GM12878 (cell line): ENCODE results near the gene POLR1A. TPM values are rescaled to one million over a fixed set of nuclear protein-coding genes. Genes with fewer than 3 reads are reported as not detected.

Experiments used
- ATAC-seq: fragments of 200-7000 bp; cut with Tn5 transposase; 3 replicates; pipeline ENCODE4 v1.9.1; 2020; ENCODE audit warnings: mild to moderate bottlenecking, moderate library complexity
- BruUV-seq: library from RNA; stranded (reverse); fragments of 400-500 nt; replicated peaks from 2 replicates; lab custom pipeline; 2021; lab: Mats Ljungman, UMichigan
- CTCF ChIA-PET: fragments of 300-600 bp; sonication (Branson Sonifier 250); formaldehyde crosslinking; extraction: SDS; loops from one replicate; lab custom pipeline; 2021; ENCODE audit warnings: inconsistent platforms; lab: Yijun Ruan, JAX
- POLR2A ChIA-PET: fragments of 350-600 bp; formaldehyde crosslinking; extraction: SDS; loops from one replicate; lab custom pipeline; 2021; ENCODE audit warnings: inconsistent platforms; lab: Charles Lee
- RAD21 ChIA-PET: fragments of 300-600 bp; sonication (Branson Sonifier 250); formaldehyde crosslinking; loops from one replicate; lab custom pipeline; 2023; ENCODE audit warnings: antibody characterized with exemption; ENCODE audit not compliant: unreplicated experiment; lab: Charles Lee
- SMC1A ChIA-PET: fragments of 300-600 bp; sonication (Branson Sonifier 250); formaldehyde crosslinking; loops from one replicate; lab custom pipeline; 2023; ENCODE audit not compliant: unreplicated experiment, uncharacterized antibody; lab: Charles Lee
- DNase-seq: peaks from one replicate; pipeline ENCODE4 v3.0.0-alpha.2; 2011; ENCODE audit warnings: low read depth, low spot score
- FAIRE-seq: peaks from 3 replicates; lab custom pipeline; 2011; peaks lifted over from hg19 to GRCh38; lab: Jason Lieb, UNC
- H2AFZ ChIP-seq: 2 replicates; pipeline ENCODE4 v1.6.0; 2011; ENCODE audit warnings: low read depth, low read length, control low read depth; ENCODE audit not compliant: control insufficient read depth
- H3K27ac ChIP-seq: 2 replicates; pipeline ENCODE4 v1.5.1; 2011; ENCODE audit warnings: control low read depth; ENCODE audit not compliant: control insufficient read depth, insufficient read depth
- H3K27me3 ChIP-seq, 2 experiments: replicated peaks in 1 of 2; 2 replicates each; pipeline versions ENCODE4 v1.6.0 to v1.6.1; 2011; ENCODE audit warnings: low read length in 1 of 2; ENCODE audit not compliant: control insufficient read depth in 2 of 2, insufficient read depth in 2 of 2
- H3K36me3 ChIP-seq, 2 experiments: 2 replicates each; pipeline ENCODE4 v1.5.1; 2011; ENCODE audit warnings: low read length in 1 of 2; ENCODE audit not compliant: control insufficient read depth in 2 of 2, insufficient read depth in 2 of 2
- H3K4me1 ChIP-seq: 2 replicates; pipeline ENCODE4 v1.6.1; 2011; ENCODE audit warnings: mild to moderate bottlenecking, low read length, moderate library complexity, mixed read lengths; ENCODE audit not compliant: control insufficient read depth, insufficient read depth
- H3K4me2 ChIP-seq: 2 replicates; pipeline ENCODE4 v1.6.0; 2011; ENCODE audit warnings: control low read depth; ENCODE audit not compliant: control insufficient read depth, insufficient read depth
- H3K4me3 ChIP-seq: fragments of 200-600 bp; sonication (generic); 2 replicates; pipeline ENCODE4 v1.5.1; 2016
- H3K79me2 ChIP-seq: 2 replicates; pipeline ENCODE4 v1.6.0; 2011; ENCODE audit warnings: low read length; ENCODE audit not compliant: control insufficient read depth, insufficient read depth
- H3K9ac ChIP-seq: 2 replicates; pipeline ENCODE4 v1.8.0; 2011; ENCODE audit warnings: low read length, control low read depth, mixed read lengths; ENCODE audit not compliant: control insufficient read depth, insufficient read depth
- H3K9me3 ChIP-seq: replicated peaks from 3 replicates; pipeline ENCODE4 v1.5.1; 2011; ENCODE audit warnings: mild to moderate bottlenecking, low read length; ENCODE audit not compliant: control insufficient read depth, insufficient read depth
- H4K20me1 ChIP-seq: 2 replicates; pipeline ENCODE4 v1.6.0; 2011; ENCODE audit not compliant: control insufficient read depth, insufficient read depth
- BACH1 ChIP-seq: fragments of 450-650 bp; IDR thresholded peaks from 2 replicates; pipeline ENCODE4 v1.6.1; 2017; ENCODE audit warnings: mild to moderate bottlenecking, borderline replicate concordance
- CREM ChIP-seq: IDR thresholded peaks from 2 replicates; pipeline ENCODE4 v1.6.1; 2014; ENCODE audit warnings: antibody characterized with exemption, low read depth
- EZH2 ChIP-seq: IDR thresholded peaks from 2 replicates; pipeline ENCODE4 v1.6.1; 2012; ENCODE audit warnings: low read depth, mild to moderate bottlenecking, control low read depth, inconsistent platforms, low read length, borderline replicate concordance; ENCODE audit not compliant: control insufficient read depth
- FOXM1 ChIP-seq: IDR thresholded peaks from 2 replicates; pipeline ENCODE4 v1.6.1; 2012; ENCODE audit warnings: low read depth, mild to moderate bottlenecking, inconsistent platforms, low read length, moderate library complexity
- MTA2 ChIP-seq: fragments of 450-650 bp; IDR thresholded peaks from 2 replicates; pipeline ENCODE4 v1.6.1; 2016; ENCODE audit warnings: low read depth, mild to moderate bottlenecking, moderate library complexity
- MXI1 ChIP-seq: fragments of 150-350 bp; IDR thresholded peaks from 2 replicates; pipeline ENCODE4 v1.6.1; 2011; ENCODE audit warnings: low read depth, mild to moderate bottlenecking, inconsistent platforms, low read length, improper control_type of control experiment
- PAX8 ChIP-seq: fragments of 450-650 bp; IDR thresholded peaks from 2 replicates; pipeline ENCODE4 v1.6.1; 2017; ENCODE audit warnings: mild to moderate bottlenecking, moderate library complexity
- POU2F2 ChIP-seq: IDR thresholded peaks from 3 replicates; pipeline ENCODE4 v1.6.1; 2011; ENCODE audit warnings: low read depth, mild to moderate bottlenecking, low read length, borderline replicate concordance
- SREBF2 ChIP-seq: IDR thresholded peaks from 2 replicates; pipeline ENCODE4 v1.6.1; 2012; ENCODE audit warnings: mild to moderate bottlenecking, low read length
- ZNF217 ChIP-seq: fragments of 450-650 bp; IDR thresholded peaks from 2 replicates; pipeline ENCODE4 v1.6.1; 2017; ENCODE audit warnings: antibody characterized with exemption, mild to moderate bottlenecking
- ZZZ3 ChIP-seq: IDR thresholded peaks from 2 replicates; pipeline ENCODE4 v1.6.1; 2011; ENCODE audit warnings: low read depth; ENCODE audit not compliant: control insufficient read depth, insufficient read length
- WGBS: methylation state at CpG from one replicate; pipeline ENCODE4 v1.1.6; 2016; ENCODE audit warnings: low lambda C conversion rate; ENCODE audit not compliant: insufficient replicate concordance, insufficient coverage; ENCODE audit errors: missing lambda C conversion rate; 5-methylcytosine and 5-hydroxymethylcytosine counted together
- in situ Hi-C: fragments of 300-500 bp; cut with MboI; formaldehyde crosslinking; loops from 9 replicates; pipeline ENCODE4 v1.14.3; 2018; ENCODE audit warnings: mixed read lengths
- intact Hi-C: fragments of 100-400 bp; cut with micrococcal nuclease; formaldehyde crosslinking; loops from one replicate; pipeline ENCODE4 v1.14.2; 2022; ENCODE audit not compliant: unreplicated experiment
- polyA plus RNA-seq, 11 experiments: library from polyadenylated mRNA; depleted of rRNA in 4 of 11; unstranded in 6 of 11; stranded (reverse) in 5 of 11; fragments of >200 nt; fragmentation: Nextera tagmentation in 4 of 11; fragmentation: Illumina TruSeq in 1 of 11; extraction: Ambion mirVana in 4 of 11; extraction: Trizol in 1 of 11; gene quantifications; 1 replicate in 1 of 11; 2 replicates in 10 of 11; pipeline versions ENCODE4 v1.2.1 to v1.2.3, GENCODE V29; 2011 to 2016; ENCODE audit warnings: inconsistent platforms in 2 of 11, missing spikeins in 2 of 11, low read depth in 1 of 11
- total RNA-seq, 4 experiments: library from RNA; depleted of rRNA in 3 of 4; stranded (reverse); fragments of >200 nt in 3 of 4; fragmentation: Illumina TruSeq in 1 of 4; extraction: Trizol in 1 of 4; gene quantifications; 2 replicates each; pipeline versions ENCODE4 v1.2.1 to v1.2.3, GENCODE V29; 2013 to 2021
- TF ChIP-seq, protein P1 (sequence below): IDR thresholded peaks from 2 replicates; pipeline ENCODE4 v1.6.1; 2012; ENCODE audit warnings: low read depth, low read length, improper control_type of control experiment
- TF ChIP-seq, protein P2 (sequence below): IDR thresholded peaks from 2 replicates; pipeline ENCODE4 v1.6.1; 2011; ENCODE audit warnings: mild to moderate bottlenecking, low read depth, low read length, moderate library complexity; ENCODE audit not compliant: insufficient replicate concordance
- TF ChIP-seq, protein P3 (sequence below): fragments of 450-650 bp; IDR thresholded peaks from 2 replicates; pipeline ENCODE4 v1.6.1; 2018; ENCODE audit warnings: borderline replicate concordance, mild to moderate bottlenecking; ENCODE audit not compliant: partially characterized antibody

The POLR1A gene
- total and polyA plus RNA-seq, 10 of the 15 experiments (the other 5 are each of a cell fraction or from before 2014, with no cell fraction given) = 2.1 to 53.9 (median 17.8) TPM

DNA sequence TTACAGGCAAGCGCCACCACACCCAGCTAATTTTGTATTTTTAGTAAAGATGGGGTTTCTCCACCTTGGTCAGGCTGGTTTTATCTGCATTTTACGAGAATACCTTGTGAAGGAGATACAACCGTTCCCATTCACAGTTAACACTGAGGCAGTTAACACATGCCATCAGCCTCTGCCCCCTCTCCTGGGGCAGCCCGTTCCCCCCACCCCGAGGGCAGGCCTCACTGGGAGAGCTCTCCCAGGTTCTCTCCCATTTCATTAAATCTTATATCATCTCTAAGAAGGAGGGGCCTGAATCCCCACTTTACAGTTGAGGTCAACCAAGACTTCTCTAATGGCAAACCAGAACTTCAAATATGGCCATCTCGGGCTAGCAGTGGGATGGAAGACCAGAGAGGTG lies 121.9 kb downstream of the POLR1A start (continued):
- TF ChIP-seq, protein P1, sequence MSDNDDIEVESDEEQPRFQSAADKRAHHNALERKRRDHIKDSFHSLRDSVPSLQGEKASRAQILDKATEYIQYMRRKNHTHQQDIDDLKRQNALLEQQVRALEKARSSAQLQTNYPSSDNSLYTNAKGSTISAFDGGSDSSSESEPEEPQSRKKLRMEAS = no peak
- TF ChIP-seq BACH1 (no peak), ZZZ3 (no peak), MTA2 (no peak), POU2F2 (no peak), CREM (no peak)

DNA sequence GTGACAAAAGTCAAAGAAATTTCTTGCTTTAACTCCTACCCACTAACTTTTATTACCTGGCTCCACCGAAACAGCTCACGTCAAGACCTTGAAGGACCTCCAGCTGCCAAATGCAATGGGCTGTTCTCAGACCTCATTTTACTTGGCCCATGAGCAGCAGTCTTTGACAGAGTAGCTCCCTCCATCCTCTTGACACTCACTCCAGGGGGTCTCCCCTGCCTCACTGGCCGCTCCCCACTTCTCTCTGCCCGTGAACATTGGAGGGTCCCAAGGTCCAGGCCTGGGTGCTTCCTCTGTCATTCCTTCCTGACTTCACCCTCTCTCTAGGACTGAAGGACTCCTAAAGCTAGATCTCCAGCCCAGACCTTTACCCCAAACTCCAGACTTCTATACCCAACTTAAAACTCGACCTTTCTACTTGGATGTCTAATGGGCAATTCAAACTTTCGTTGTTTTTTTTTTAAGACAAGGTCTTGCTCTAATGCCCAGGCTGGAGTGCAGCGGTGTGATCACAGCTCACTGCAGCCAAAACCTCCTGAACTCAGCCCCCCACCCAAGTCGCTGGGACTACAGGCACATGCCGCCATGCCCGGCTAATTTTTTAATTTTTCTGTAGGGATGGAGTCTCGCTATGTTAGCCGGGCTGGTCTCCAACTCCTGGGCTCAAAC lies 124.0 kb downstream of the POLR1A start:
- ChIA-PET POLR2A (interaction anchor here (0.9 kb wide), 1 partner anchor 30 kb away, joined by 3 read pairs; no protein-coding TSS in a partner anchor), SMC1A (interaction anchor here (1.2 to 2.1 kb wide), 2 partner anchors 15 to 55 kb away, joined by 4 to 6 read pairs; no protein-coding TSS in a partner anchor), RAD21 (interaction anchor here (1.2 kb wide), 1 partner anchor 54 kb away, joined by 3 read pairs; no protein-coding TSS in a partner anchor), CTCF (interaction anchor here (0.9 kb wide), 1 partner anchor 98 kb away, joined by 3 read pairs; no protein-coding TSS in a partner anchor)
- intact Hi-C loops (no loop called here), in situ Hi-C loops (no loop called here)
- BruUV-seq = no TSS peak
- H3K79me2 ChIP-seq = no peaks in the 10 kb centered on the region
- H3K4me2 ChIP-seq = no peak overlapping the region
- peaks cover 7% of the 10 kb centered on the region for H3K4me1 ChIP-seq
- FAIRE-seq (no peak), ATAC-seq (no peak), DNase-seq (no peak)
- no peaks in the 10 kb centered on the region for H4K20me1 ChIP-seq
- H3K4me3 ChIP-seq = no peak overlapping the region
- no peak overlapping the region for H3K27ac ChIP-seq
- H3K27me3 ChIP-seq = no peaks in the 10 kb centered on the region
- H3K9me3 ChIP-seq = no peaks in the 10 kb centered on the region
- H2AFZ ChIP-seq = no peak overlapping the region
- H3K36me3 ChIP-seq = no peaks in the 10 kb centered on the region
- 52% methylated on average over 12 of the region's 12 CpGs for WGBS
- H3K9ac ChIP-seq = no peak overlapping the region
- no peak for TF ChIP-seq MXI1
- TF ChIP-seq CREM = no peak
- TF ChIP-seq ZNF217 = no peak
- TF ChIP-seq, protein P2, sequence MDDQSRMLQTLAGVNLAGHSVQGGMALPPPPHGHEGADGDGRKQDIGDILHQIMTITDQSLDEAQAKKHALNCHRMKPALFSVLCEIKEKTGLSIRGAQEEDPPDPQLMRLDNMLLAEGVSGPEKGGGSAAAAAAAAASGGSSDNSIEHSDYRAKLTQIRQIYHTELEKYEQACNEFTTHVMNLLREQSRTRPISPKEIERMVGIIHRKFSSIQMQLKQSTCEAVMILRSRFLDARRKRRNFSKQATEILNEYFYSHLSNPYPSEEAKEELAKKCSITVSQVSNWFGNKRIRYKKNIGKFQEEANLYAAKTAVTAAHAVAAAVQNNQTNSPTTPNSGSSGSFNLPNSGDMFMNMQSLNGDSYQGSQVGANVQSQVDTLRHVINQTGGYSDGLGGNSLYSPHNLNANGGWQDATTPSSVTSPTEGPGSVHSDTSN = no peak
- TF ChIP-seq SREBF2 = no peak
- TF ChIP-seq PAX8 = no peak
- TF ChIP-seq FOXM1 = no peak
- no peak for TF ChIP-seq EZH2
- TF ChIP-seq, protein P3, sequence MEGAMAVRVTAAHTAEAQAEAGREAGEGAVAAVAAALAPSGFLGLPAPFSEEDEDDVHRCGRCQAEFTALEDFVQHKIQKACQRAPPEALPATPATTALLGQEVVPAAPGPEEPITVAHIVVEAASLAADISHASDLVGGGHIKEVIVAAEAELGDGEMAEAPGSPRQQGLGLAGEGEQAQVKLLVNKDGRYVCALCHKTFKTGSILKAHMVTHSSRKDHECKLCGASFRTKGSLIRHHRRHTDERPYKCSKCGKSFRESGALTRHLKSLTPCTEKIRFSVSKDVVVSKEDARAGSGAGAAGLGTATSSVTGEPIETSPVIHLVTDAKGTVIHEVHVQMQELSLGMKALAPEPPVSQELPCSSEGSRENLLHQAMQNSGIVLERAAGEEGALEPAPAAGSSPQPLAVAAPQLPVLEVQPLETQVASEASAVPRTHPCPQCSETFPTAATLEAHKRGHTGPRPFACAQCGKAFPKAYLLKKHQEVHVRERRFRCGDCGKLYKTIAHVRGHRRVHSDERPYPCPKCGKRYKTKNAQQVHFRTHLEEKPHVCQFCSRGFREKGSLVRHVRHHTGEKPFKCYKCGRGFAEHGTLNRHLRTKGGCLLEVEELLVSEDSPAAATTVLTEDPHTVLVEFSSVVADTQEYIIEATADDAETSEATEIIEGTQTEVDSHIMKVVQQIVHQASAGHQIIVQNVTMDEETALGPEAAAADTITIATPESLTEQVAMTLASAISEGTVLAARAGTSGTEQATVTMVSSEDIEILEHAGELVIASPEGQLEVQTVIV = no peak
